Measurements from ENCODE around the gene POLD2. TPM values are rescaled to one million over a fixed set of nuclear protein-coding genes. Genes with fewer than 3 reads are reported as not detected.

The POLD2 gene
- total RNA-seq, 3 donors from 2014 or later (not counting 1 experiment from before 2014, with no cell fraction given), result 30.1 to 38.3 (median 38.1) TPM

- DNase-seq, result no peak
- Histone ChIP-seq H3K36me3 (ENCODE audit: control insufficient read depth, insufficient read depth, low read length) (peaks cover 22% of the 10 kb centered on the region), H3K9me3 (ENCODE audit: control insufficient read depth, insufficient read depth, low read length) (no peaks in the 10 kb centered on the region), H3K27ac (ENCODE audit: low read length) (peak within 1 kb of the TSS; percentile 19), H3K4me1 (ENCODE audit: control insufficient read depth, insufficient read depth, low read length) (peaks cover 22% of the 10 kb centered on the region), H3K27me3 (ENCODE audit: control insufficient read depth, insufficient read depth, low read length) (no peaks in the 10 kb centered on the region), H3K4me3 (ENCODE audit: low read length) (no peak within 1 kb of the TSS)
- intact Hi-C loops (cut with micrococcal nuclease), result no loop called here
- 43% methylated on average over 14 of the region's 14 CpGs for WGBS (ENCODE audit: insufficient coverage)
- Mint-ChIP-seq H3K27me3 (ENCODE audit: low read depth in 2 of 2) (no peaks in the 10 kb centered on the region), H3K4me1 (peaks cover 12 to 23% of the 10 kb centered on the region in 2 donors), H3K36me3 (no peaks in the 10 kb centered on the region), H3K9me3 (no peaks in the 10 kb centered on the region), H3K4me3 (no peak within 1 kb of the TSS), H3K27ac (peak within 1 kb of the TSS; percentile 29 to 70)
- ATAC-seq, result peak; percentile 38 to 68 (median 51)
- no peak for TF ChIP-seq CTCF (IDR thresholded peaks at IDR 0.05)
These were observed 57.8 kb downstream of the POLD2 start, which contains the start of gene PGAM2 for GRCh38 chr7:44065431-44066110. TSS of gene PGAM2 (minus strand) at chr7:44065567. CDS start at chr7:44065529, 38 bp downstream.

GRCh38 chr7:44064791-44065430 lies 58.4 kb downstream of the POLD2 start:
- Mint-ChIP-seq H3K4me3 (no peak overlapping the region), H3K27me3 (ENCODE audit: low read depth in 2 of 2) (no peaks in the 10 kb centered on the region), H3K4me1 (peaks cover 12 to 23% of the 10 kb centered on the region in 2 donors), H3K9me3 (no peaks in the 10 kb centered on the region), H3K27ac (peak overlapping the region in 1 of 2 donors; percentile 70), H3K36me3 (no peaks in the 10 kb centered on the region)
- H3K27ac ChIP-seq (ENCODE audit: low read length), result peak overlapping the region; percentile 19
- WGBS (ENCODE audit: insufficient coverage), result 39% methylated on average over 33 of the region's 33 CpGs
- intact Hi-C loops (cut with micrococcal nuclease), result no loop called here
- H3K36me3 ChIP-seq (ENCODE audit: control insufficient read depth, insufficient read depth, low read length), result peaks cover 28% of the 10 kb centered on the region
- peaks cover 29% of the 10 kb centered on the region for H3K4me1 ChIP-seq (ENCODE audit: control insufficient read depth, insufficient read depth, low read length)
- H3K4me3 ChIP-seq (ENCODE audit: low read length), result no peak overlapping the region
- H3K27me3 ChIP-seq (ENCODE audit: control insufficient read depth, insufficient read depth, low read length), result no peaks in the 10 kb centered on the region
- DNase-seq (no peak), ATAC-seq (peak in 2 of 3 donors; percentile 31 to 34)
- no peaks in the 10 kb centered on the region for H3K9me3 ChIP-seq (ENCODE audit: control insufficient read depth, insufficient read depth, low read length)
- TF ChIP-seq CTCF (IDR thresholded peaks at IDR 0.05), result no peak

Other genes starting within 250 kb of the POLD2 start
- 10 to 100 TPM; 11.5 to 24.4 (median 21.5) TPM for gene URGCP, start 217.0 kb downstream of the POLD2 start, total RNA-seq
- 10 to 100 TPM in 1 of 3 donors, 1 to 10 TPM in 2; 5.3 to 10.6 (median 9.6) TPM for gene UBE2D4, start 197.1 kb downstream of the POLD2 start, total RNA-seq
- under 1 TPM in 2 of 3 donors, not detected in 1; 0.18 to 0.24 TPM for gene SPDYE1, start 125.7 kb downstream of the POLD2 start, total RNA-seq
- gene DBNL, start 78.8 kb downstream of the POLD2 start, total RNA-seq, result 100 to 1,000 TPM; 123 to 129 (median 129) TPM
- 1 to 10 TPM; 1.0 to 1.9 (median 1.5) TPM for gene PGAM2, start 58.0 kb downstream of the POLD2 start, total RNA-seq
- 10 to 100 TPM; 41.7 to 74.1 (median 50.9) TPM for gene POLM, start 41.0 kb downstream of the POLD2 start, total RNA-seq
- 1 to 10 TPM; 3.3 to 9.0 (median 6.4) TPM for gene AEBP1, start 19.2 kb downstream of the POLD2 start, total RNA-seq
- not detected for gene MYL7, start 17.8 kb upstream of the POLD2 start, total RNA-seq
- gene GCK, start 65.9 kb upstream of the POLD2 start, total RNA-seq, result not detected
- gene YKT6, start 77.4 kb upstream of the POLD2 start, total RNA-seq, result 100 to 1,000 TPM in 1 of 3 donors, 10 to 100 TPM in 2; 72.4 to 107 (median 87.1) TPM
- under 1 TPM in 1 of 3 donors, not detected in 2; 0.70 TPM for gene CAMK2B, start 202.0 kb upstream of the POLD2 start, total RNA-seq

Data from natural killer cell (primary cell).